HG03139 (cell line): Measurements from ENCODE around the gene SYNPO2.

ENCODE experiments used
- ATAC-seq: cut with Tn5 transposase; IDR thresholded peaks from one replicate; pipeline ENCODE4 v1.9.1; 2021; ENCODE audit not compliant: unreplicated experiment

The SYNPO2 gene, protein sequence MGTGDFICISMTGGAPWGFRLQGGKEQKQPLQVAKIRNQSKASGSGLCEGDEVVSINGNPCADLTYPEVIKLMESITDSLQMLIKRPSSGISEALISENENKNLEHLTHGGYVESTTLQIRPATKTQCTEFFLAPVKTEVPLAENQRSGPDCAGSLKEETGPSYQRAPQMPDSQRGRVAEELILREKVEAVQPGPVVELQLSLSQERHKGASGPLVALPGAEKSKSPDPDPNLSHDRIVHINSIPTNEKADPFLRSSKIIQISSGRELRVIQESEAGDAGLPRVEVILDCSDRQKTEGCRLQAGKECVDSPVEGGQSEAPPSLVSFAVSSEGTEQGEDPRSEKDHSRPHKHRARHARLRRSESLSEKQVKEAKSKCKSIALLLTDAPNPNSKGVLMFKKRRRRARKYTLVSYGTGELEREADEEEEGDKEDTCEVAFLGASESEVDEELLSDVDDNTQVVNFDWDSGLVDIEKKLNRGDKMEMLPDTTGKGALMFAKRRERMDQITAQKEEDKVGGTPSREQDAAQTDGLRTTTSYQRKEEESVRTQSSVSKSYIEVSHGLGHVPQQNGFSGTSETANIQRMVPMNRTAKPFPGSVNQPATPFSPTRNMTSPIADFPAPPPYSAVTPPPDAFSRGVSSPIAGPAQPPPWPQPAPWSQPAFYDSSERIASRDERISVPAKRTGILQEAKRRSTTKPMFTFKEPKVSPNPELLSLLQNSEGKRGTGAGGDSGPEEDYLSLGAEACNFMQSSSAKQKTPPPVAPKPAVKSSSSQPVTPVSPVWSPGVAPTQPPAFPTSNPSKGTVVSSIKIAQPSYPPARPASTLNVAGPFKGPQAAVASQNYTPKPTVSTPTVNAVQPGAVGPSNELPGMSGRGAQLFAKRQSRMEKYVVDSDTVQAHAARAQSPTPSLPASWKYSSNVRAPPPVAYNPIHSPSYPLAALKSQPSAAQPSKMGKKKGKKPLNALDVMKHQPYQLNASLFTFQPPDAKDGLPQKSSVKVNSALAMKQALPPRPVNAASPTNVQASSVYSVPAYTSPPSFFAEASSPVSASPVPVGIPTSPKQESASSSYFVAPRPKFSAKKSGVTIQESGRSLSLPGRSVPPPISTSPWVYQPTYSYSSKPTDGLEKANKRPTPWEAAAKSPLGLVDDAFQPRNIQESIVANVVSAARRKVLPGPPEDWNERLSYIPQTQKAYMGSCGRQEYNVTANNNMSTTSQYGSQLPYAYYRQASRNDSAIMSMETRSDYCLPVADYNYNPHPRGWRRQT

DNA sequence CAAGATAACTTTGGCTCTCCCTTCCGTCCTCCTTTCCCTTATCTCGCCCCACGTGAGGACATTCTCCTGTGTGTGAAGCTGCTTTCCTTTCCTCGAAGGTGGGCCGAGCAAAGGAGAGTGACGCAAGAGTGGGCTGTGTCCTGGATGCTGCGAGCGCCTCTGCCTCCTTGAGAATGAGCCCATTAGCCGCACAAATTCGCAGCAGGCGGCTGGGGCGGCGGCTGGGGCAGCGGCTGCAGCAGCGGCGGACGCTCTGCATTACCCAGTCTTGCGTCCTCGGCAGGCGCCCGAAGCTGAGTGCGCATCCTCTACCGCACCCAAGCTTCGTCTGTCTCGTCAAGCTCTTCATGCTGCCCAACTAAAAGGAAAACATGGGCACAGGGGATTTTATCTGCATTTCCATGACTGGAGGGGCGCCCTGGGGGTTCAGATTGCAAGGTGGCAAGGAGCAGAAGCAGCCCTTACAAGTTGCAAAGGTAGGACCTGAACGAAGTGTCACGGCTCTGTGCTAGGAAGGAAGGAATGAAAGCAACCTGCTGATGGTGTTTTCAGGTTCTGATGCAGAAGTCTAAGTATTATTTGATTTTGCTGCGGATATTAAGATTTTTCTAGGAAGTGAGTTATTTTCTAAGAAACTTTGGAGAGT lies at the start of gene SYNPO2:
SYNPO2 (plus strand) TSS at position 189 of the 646 bp plus-strand sequence; CDS start at position 372, 183 bp downstream.
- peak; percentile 79 for ATAC-seq

- ATAC-seq: no peak
Observed at GRCh38 chr4:118839221-118839927, 49.3 kb upstream of the SYNPO2 start.

- ATAC-seq: no peak
Observed at GRCh38 chr4:118842055-118842454, 46.6 kb upstream of the SYNPO2 start.

GRCh38 chr4:118843237-118843636 lies 45.4 kb upstream of the SYNPO2 start:
- no peak for ATAC-seq

- ATAC-seq: no peak
Observed at GRCh38 chr4:118845552-118846050, 43.1 kb upstream of the SYNPO2 start.

- no peak for ATAC-seq
Observed at GRCh38 chr4:118846979-118847378, 41.7 kb upstream of the SYNPO2 start.

GRCh38 chr4:118848242-118848641 lies 40.4 kb upstream of the SYNPO2 start:
- no peak for ATAC-seq

DNA sequence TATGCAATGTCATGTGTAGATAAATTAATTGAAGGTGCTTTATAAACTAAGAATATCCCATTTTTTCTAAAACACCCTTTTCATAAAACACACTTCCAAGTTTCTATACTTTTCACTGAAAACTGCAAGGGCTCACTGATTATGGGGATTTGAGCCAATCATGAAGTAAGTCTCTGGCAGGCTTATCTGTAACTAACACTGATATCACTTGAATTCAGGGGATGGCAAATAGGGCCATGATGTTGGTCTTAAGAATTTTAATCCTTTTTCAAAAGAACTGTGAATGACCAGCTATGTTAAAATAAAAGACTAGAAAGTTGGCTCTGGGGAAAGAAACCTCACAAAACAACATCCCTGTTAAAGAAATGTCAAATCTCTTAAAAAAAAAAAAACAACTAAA lies 39.8 kb upstream of the SYNPO2 start:
- no peak for ATAC-seq

DNA sequence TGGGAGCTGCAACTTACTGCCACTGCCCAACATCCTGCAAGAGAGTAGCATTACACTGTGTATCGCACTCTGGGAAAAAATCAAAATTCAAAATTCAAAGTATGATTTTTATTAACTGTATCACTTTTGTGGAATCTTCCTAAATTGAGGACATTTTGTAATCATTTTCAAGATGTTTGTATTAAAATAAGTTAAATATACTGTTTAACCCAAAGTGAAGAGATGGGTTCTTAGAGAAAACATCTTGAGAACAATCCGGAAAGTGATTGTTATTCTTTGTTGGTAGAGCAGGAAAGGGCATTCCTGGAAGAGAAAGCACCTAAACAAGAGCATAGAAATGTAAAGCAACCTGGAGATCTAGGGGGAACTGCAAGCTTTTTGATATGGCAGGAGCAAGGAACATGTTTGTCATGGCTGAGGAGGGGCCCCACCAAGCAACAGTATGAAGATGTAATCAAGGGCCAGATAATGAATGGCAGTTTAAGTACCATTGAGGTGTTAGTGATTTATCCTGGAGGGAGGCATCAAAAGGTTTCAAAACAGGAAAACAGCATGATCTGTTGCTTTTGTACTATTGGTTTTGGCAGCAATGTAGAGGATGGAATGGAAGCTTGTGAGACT lies 38.7 kb upstream of the SYNPO2 start:
- no peak for ATAC-seq

DNA sequence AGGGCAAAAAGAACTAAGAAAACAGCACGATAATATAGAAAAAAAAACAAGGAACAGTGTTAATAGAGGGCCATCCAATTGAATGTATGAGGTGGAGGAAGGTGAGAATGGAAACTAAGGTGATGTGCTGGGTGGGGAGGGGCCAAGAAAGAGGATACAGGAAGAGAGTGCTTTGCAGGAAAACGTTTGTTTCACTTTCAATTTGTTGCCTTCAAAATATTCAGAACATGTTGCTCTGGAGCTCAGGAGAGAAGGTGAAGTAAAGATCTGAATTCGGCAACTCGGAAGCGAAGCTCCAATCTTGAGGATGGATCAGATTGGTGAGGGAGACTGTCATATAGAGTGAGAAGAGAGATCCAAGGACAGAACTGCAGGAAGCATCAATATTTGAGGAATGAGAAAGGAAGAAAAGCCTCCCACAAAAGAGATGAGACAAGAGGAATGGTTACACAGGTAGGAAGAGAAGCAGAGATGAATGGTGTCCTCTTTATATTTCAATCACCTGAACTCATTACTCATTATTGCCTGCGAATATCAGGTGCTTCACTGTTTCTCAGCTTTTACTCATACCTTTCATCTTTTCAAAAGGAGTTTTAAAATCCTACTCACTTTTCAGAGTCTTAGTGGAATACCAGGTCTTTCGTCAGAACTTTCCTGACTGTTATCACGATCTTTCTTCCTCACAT lies 38.0 kb upstream of the SYNPO2 start:
- ATAC-seq: peak; percentile 92

GRCh38 chr4:118857760-118858159 lies 30.9 kb upstream of the SYNPO2 start:
- no peak for ATAC-seq

DNA sequence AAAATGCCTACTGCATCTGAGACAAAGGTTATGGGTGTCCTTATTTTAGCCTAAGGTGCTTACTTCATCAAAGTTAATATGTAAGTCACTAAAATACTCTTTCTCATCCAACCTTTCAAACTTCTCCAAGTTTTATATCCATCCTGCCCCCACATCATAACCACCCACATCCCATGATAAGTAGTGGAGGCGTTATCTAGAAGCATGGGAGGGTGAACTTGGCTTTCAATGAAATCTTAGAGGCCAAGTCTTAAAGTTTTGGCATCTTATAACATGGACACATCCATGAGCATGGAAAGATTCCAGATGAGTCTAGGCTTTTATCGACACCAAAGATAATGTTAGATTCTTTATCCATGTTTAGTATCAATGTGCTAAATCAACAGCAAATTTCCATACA lies 29.9 kb upstream of the SYNPO2 start:
- no peak for ATAC-seq

- peak; percentile 88 for ATAC-seq
Observed at GRCh38 chr4:118865091-118865708, 23.5 kb upstream of the SYNPO2 start.

DNA sequence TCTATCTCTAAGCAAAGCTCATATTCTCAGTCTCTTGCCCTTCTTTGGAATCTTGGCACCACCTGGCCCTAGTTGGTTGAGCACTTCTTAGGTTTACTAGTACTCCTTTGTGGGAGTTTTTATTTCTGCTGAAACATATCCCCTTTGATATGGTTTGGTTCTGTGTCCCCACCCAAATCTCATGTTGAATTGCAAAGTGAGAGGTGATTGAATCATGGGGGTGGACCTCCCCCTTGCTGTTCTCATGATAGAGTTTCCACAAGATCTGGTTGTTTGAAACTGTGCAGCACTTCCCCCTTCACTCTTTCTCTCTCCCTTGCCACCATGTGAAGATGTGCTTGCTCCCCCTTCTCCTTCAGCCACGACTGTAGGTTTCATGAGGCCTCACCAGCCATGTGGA lies 22.2 kb upstream of the SYNPO2 start:
- no peak for ATAC-seq

- no peak for ATAC-seq
Observed at GRCh38 chr4:118867311-118868067, 21.2 kb upstream of the SYNPO2 start.

GRCh38 chr4:118869808-118870342 lies 18.8 kb upstream of the SYNPO2 start:
- ATAC-seq: no peak

DNA sequence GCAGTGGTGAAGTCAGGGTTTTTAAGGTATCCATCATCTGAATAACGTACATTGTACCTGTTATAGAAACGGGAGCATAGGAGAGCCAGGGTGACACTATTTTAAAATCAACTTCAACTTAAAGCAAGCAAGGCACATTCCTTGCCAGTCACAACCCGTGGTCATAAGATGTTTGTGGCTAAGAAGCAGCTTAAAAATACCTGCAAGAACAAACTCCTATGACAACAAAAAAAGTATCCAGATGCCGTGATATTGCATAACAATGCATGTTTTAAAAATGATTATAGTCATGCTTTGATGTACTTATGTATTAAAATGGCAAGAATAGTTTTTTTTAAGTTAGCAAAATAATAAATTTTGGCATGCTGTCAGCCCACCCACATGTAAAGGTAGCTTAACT lies 16.5 kb upstream of the SYNPO2 start:
- ATAC-seq: no peak
